ENCODE data around the gene CUL2.
A peak's percentile ranks its signal among the peaks of the same experiment; 100 is the strongest.
"Not testable (repeated sequence)": the region's sequence is repeated elsewhere in the genome, so short reads cannot be mapped to it uniquely, and the experiment has no call there.

Gene CUL2

GRCh38 chr10:35090162-35090954 is at the start of gene CUL2:
TSS of gene CUL2 (minus strand) at chr10:35090341. CDS start at chr10:35071317, 19,024 bp downstream.
- peak; percentile 83 for DNase-seq

GRCh38 chr10:35136263-35136815 is 46.2 kb upstream of the CUL2 start:
- no peak for DNase-seq

GRCh38 chr10:35135861-35136260 is 45.7 kb upstream of the CUL2 start:
- DNase-seq = no peak

GRCh38 chr10:35133586-35133985 is 43.4 kb upstream of the CUL2 start:
- DNase-seq = no peak

- DNase-seq = no peak
Measured at GRCh38 chr10:35132727-35133126, 42.6 kb upstream of the CUL2 start.

GRCh38 chr10:35130663-35131062 is 40.5 kb upstream of the CUL2 start:
- DNase-seq = no peak

- no peak for DNase-seq
Measured at GRCh38 chr10:35129185-35129674, 39.1 kb upstream of the CUL2 start.

GRCh38 chr10:35127289-35127891 is 37.2 kb upstream of the CUL2 start:
- no peak for DNase-seq

- DNase-seq = peak; percentile 94
Measured at GRCh38 chr10:35126530-35127288, 36.6 kb upstream of the CUL2 start, which contains the start of gene CREM. TSS of gene CREM (plus strand) at chr10:35126846. CDS start at chr10:35137836, 10,990 bp downstream.

- DNase-seq = no peak
Measured at GRCh38 chr10:35126062-35126529, 36.0 kb upstream of the CUL2 start.

GRCh38 chr10:35124540-35124939 is 34.4 kb upstream of the CUL2 start:
- DNase-seq = no peak

GRCh38 chr10:35119378-35119777 is 29.2 kb upstream of the CUL2 start:
- no peak for DNase-seq

- no peak for DNase-seq
Measured at GRCh38 chr10:35112571-35112970, 22.4 kb upstream of the CUL2 start.

- DNase-seq = no peak
Measured at GRCh38 chr10:35103882-35104281, 13.7 kb upstream of the CUL2 start.

- DNase-seq = no peak
Measured at GRCh38 chr10:35097510-35097909, 7.4 kb upstream of the CUL2 start.

- DNase-seq = no peak
Measured at GRCh38 chr10:35096312-35096711, 6.2 kb upstream of the CUL2 start.

- no peak for DNase-seq
Measured at GRCh38 chr10:35092851-35093250, 2.7 kb upstream of the CUL2 start.

GRCh38 chr10:35091994-35092790 is 2.1 kb upstream of the CUL2 start:
- DNase-seq = no peak

- no peak for DNase-seq
Measured at GRCh38 chr10:35089611-35090161, 455 bp downstream of the CUL2 start.

GRCh38 chr10:35083242-35083641 is 6.9 kb downstream of the CUL2 start:
- no peak for DNase-seq

GRCh38 chr10:35080261-35080660 is 9.9 kb downstream of the CUL2 start:
- DNase-seq = not testable (repeated sequence)

GRCh38 chr10:35079763-35080162 is 10.4 kb downstream of the CUL2 start:
- no peak for DNase-seq
